ENCODE data around the gene TOP1.

Gene TOP1

GRCh38 chr20:41101660-41102059 is 73.0 kb downstream of the TOP1 start:
- H3K9me3 ChIP-seq (replicated peaks; ENCODE audit: insufficient read depth, low read length), result no peaks in the 10 kb centered on the region
- TF ChIP-seq CTCF (IDR thresholded peaks at IDR 0.05; ENCODE audit: low read length) (no peak), EZH2 (optimal IDR thresholded peaks at IDR 0.05; ENCODE audit: low read depth, low read length) (no peak), EZH2phosphoT487 (IDR thresholded peaks at IDR 0.05; ENCODE audit: low read length) (no peak)
- no peak overlapping the region for H3K27ac ChIP-seq (ENCODE audit: low read length)
- no peaks in the 10 kb centered on the region for H4K20me1 ChIP-seq (ENCODE audit: insufficient read depth, low read length)
- H3F3A ChIP-seq (ENCODE audit: insufficient read depth, low read length), result no peaks in the 10 kb centered on the region
- no peak overlapping the region for H3K4me2 ChIP-seq (ENCODE audit: low read depth, low read length)
- no peak overlapping the region for H3K9ac ChIP-seq (ENCODE audit: low read length)
- no peak for DNase-seq
- H3K9me2 ChIP-seq (replicated peaks; ENCODE audit: insufficient read depth, low read length), result no peaks in the 10 kb centered on the region
- H3K36me3 ChIP-seq (replicated peaks; ENCODE audit: insufficient read depth, low read length), result peaks cover 17% of the 10 kb centered on the region
- no peaks in the 10 kb centered on the region for H3K4me1 ChIP-seq (ENCODE audit: low read length)
- H2AFZ ChIP-seq (ENCODE audit: low read length), result no peak overlapping the region
- H3K27me3 ChIP-seq (replicated peaks; ENCODE audit: insufficient read depth, low read length), result no peaks in the 10 kb centered on the region
- no peaks in the 10 kb centered on the region for H3K79me2 ChIP-seq (ENCODE audit: low read length)
- H3K4me3 ChIP-seq (ENCODE audit: low read length), result no peak overlapping the region

DNA sequence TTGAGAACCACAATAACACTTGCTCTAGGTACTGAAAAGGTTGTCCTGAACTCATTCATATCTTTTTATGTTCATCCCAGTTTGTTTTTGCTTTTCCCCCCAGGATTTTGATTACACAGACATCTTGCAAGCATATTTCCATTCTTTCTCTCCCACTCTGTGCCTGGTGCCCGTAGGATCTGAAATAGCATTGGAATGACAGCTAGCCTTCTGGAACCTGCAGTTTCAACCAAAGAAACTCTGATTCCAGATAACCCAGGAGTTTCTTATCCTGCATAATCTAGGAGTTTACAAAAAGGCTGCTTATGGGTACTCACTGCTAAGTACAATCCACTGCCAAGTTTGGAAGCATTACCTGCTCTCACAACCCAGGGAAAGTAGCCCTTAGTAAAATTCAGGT is 79.9 kb downstream of the TOP1 start:
- no peak overlapping the region for H2AFZ ChIP-seq (ENCODE audit: low read length)
- no peak overlapping the region for H3K4me2 ChIP-seq (ENCODE audit: low read depth, low read length)
- H3K27me3 ChIP-seq (replicated peaks; ENCODE audit: insufficient read depth, low read length), result no peaks in the 10 kb centered on the region
- H3K9me2 ChIP-seq (replicated peaks; ENCODE audit: insufficient read depth, low read length), result no peaks in the 10 kb centered on the region
- H3K27ac ChIP-seq (ENCODE audit: low read length), result no peak overlapping the region
- no peaks in the 10 kb centered on the region for H3K9me3 ChIP-seq (replicated peaks; ENCODE audit: insufficient read depth, low read length)
- no peak overlapping the region for H3K9ac ChIP-seq (ENCODE audit: low read length)
- TF ChIP-seq EZH2phosphoT487 (IDR thresholded peaks at IDR 0.05; ENCODE audit: low read length) (no peak), EZH2 (optimal IDR thresholded peaks at IDR 0.05; ENCODE audit: low read depth, low read length) (no peak), CTCF (IDR thresholded peaks at IDR 0.05; ENCODE audit: low read length) (no peak)
- H3K79me2 ChIP-seq (ENCODE audit: low read length), result no peaks in the 10 kb centered on the region
- no peak for DNase-seq
- H3F3A ChIP-seq (ENCODE audit: insufficient read depth, low read length), result no peaks in the 10 kb centered on the region
- H3K4me3 ChIP-seq (ENCODE audit: low read length), result no peak overlapping the region
- H4K20me1 ChIP-seq (ENCODE audit: insufficient read depth, low read length), result no peaks in the 10 kb centered on the region
- H3K4me1 ChIP-seq (ENCODE audit: low read length), result no peaks in the 10 kb centered on the region
- no peaks in the 10 kb centered on the region; the same call in 1 of the 2 replicates for H3K36me3 ChIP-seq (replicated peaks; ENCODE audit: insufficient read depth, low read length)

DNA sequence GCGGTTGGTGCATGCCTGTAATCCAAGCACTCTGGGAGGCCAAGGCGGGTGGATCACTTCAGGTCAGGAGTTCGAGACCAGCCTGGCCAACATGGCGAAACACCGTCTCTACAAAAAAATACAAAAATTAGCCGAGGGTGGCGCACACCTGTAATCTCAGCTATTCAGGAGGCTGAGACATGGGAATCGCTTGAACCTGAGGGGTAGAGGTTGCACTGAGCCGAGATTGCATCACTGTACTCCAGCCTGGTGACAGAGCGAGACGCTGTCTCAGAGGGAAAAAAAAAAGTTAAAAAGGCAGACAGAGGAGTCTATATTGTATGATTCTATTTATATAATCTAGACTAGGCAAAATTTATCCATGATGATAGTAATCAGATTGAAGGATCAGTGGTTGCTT is 81.4 kb downstream of the TOP1 start:
- H3K9me3 ChIP-seq (replicated peaks; ENCODE audit: insufficient read depth, low read length), result no peaks in the 10 kb centered on the region
- H3K27ac ChIP-seq (ENCODE audit: low read length), result no peak overlapping the region
- DNase-seq, result no peak
- H3K36me3 ChIP-seq (replicated peaks; ENCODE audit: insufficient read depth, low read length), result no peaks in the 10 kb centered on the region; the same call in 1 of the 2 replicates
- no peaks in the 10 kb centered on the region for H3K9me2 ChIP-seq (replicated peaks; ENCODE audit: insufficient read depth, low read length)
- no peaks in the 10 kb centered on the region for H3K27me3 ChIP-seq (replicated peaks; ENCODE audit: insufficient read depth, low read length)
- H4K20me1 ChIP-seq (ENCODE audit: insufficient read depth, low read length), result no peaks in the 10 kb centered on the region
- TF ChIP-seq EZH2phosphoT487 (IDR thresholded peaks at IDR 0.05; ENCODE audit: low read length) (no peak), CTCF (IDR thresholded peaks at IDR 0.05; ENCODE audit: low read length) (no peak), EZH2 (optimal IDR thresholded peaks at IDR 0.05; ENCODE audit: low read depth, low read length) (no peak)
- H2AFZ ChIP-seq (ENCODE audit: low read length), result no peak overlapping the region
- H3K9ac ChIP-seq (ENCODE audit: low read length), result no peak overlapping the region
- no peak overlapping the region for H3K4me2 ChIP-seq (ENCODE audit: low read depth, low read length)
- no peaks in the 10 kb centered on the region for H3K79me2 ChIP-seq (ENCODE audit: low read length)
- H3K4me3 ChIP-seq (ENCODE audit: low read length), result no peak overlapping the region
- no peaks in the 10 kb centered on the region for H3F3A ChIP-seq (ENCODE audit: insufficient read depth, low read length)
- no peaks in the 10 kb centered on the region for H3K4me1 ChIP-seq (ENCODE audit: low read length)
